ENCODE results near the gene TSPAN18.

DNA sequence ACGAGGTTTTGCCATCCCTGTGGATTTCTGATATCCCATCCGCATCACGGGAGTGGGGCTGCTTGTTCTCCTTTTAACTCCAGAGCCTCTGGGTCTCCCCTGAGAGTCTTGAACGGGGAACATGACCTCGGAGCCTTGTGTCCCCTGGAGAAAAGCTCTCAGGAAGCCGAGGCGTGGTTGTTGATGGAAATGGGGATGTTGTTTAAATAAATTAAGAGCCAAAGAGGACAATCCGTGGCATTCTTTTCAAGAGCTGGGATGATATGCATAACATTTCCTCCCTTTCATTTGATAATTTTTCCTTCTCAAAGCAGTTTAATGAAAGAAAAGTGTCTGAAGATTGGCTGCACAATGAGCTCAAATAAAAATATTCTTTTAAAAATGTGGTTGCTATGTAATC lies 14.2 kb downstream of the TSPAN18 start:
- TF ChIP-seq ZEB2 (tag by site-specific recombination; IDR thresholded peaks at IDR 0.05) (no peak), CTCF (tag by site-specific recombination; IDR thresholded peaks at IDR 0.05) (no peak), ZNF521 (tag by site-specific recombination; IDR thresholded peaks at IDR 0.05) (no peak), BCL11B (tag by site-specific recombination; IDR thresholded peaks at IDR 0.05; ENCODE audit: low read depth) (no peak), ZNF645 (tag by site-specific recombination; IDR thresholded peaks at IDR 0.05) (no peak), ZNF416 (tag by site-specific recombination; IDR thresholded peaks at IDR 0.05) (no peak), ZNF629 (tag by site-specific recombination; IDR thresholded peaks at IDR 0.05) (no peak), ZNF792 (tag by site-specific recombination; IDR thresholded peaks at IDR 0.05) (no peak), ZNF530 (tag by site-specific recombination; IDR thresholded peaks at IDR 0.05; ENCODE audit: low read depth) (no peak), PRDM10 (tag by site-specific recombination; IDR thresholded peaks at IDR 0.05) (no peak), KLF7 (tag by site-specific recombination; IDR thresholded peaks at IDR 0.05; ENCODE audit: borderline replicate concordance) (no peak), PBX3 (CRISPR knock-in tag; IDR thresholded peaks at IDR 0.05) (no peak)
